GM18870 (cell line): ENCODE measurements around the gene ADAMTSL1.

Experiments used
- ATAC-seq: cut with Tn5 transposase; IDR thresholded peaks from one replicate; pipeline ENCODE4 v1.9.1; 2021; ENCODE audit warnings: moderate library complexity; ENCODE audit not compliant: unreplicated experiment

Gene ADAMTSL1

GRCh38 chr9:18837402-18837801, 363.4 kb downstream of the ADAMTSL1 start:
- no peak for ATAC-seq

GRCh38 chr9:18847576-18848275, 373.8 kb downstream of the ADAMTSL1 start:
- no peak for ATAC-seq

GRCh38 chr9:18848657-18849056, 374.7 kb downstream of the ADAMTSL1 start:
- no peak for ATAC-seq

GRCh38 chr9:18849270-18849669, 375.3 kb downstream of the ADAMTSL1 start:
- ATAC-seq, result no peak

GRCh38 chr9:18849890-18850677, 376.1 kb downstream of the ADAMTSL1 start:
- no peak for ATAC-seq

DNA sequence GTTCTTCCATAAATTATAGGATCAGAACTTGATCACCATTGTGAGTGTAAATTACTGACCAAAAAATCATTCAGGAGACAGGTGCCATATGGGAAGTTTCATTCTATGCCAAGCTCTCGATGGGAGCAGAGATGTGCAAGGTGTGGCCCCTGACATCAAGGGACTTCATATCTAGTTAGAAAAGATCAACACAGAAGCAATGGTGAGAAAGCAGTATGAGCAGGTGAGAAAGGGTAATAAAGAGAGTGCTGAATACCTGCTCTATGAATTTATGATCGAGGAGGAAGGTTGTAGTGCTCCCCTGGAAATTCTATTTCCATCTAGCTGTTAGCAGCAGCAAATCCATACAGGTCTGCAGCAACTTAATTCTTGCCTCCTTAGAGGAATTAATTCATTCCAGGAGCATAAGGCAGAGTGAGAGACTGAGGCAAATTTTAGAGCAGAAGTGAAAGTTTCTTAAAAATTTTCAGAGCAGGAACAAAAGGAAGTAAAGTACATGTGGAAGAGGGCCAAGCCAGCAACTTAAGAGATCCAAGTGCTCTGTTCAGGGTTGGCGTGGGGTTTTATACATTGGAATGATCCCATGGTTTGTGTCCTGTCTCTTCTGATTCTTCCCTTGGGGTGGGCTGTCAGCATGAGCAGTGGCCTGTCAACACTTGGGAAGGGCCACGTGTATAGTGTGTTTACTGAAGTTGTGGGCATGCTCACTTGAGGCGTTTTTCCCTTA, 377.3 kb downstream of the ADAMTSL1 start:
- ATAC-seq, result no peak

DNA sequence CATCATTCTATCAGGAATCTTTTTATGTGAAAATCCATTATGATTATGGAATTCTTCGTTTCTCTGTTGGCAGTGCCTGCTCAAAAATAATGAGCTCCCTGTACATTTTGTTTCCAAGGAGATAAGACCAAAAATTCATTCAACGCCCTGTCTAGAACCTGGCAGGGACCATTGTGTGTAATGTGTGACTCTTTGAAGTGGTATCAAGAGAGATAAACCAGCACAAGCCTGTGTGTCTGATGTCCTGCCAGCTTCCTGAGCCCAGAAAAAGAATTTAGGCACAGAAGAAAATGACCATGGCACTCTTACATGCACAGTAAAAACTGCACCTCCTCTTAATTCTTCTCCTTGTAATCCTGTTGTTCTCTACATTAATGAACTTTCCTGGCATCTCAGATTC, 381.7 kb downstream of the ADAMTSL1 start:
- ATAC-seq, result no peak

DNA sequence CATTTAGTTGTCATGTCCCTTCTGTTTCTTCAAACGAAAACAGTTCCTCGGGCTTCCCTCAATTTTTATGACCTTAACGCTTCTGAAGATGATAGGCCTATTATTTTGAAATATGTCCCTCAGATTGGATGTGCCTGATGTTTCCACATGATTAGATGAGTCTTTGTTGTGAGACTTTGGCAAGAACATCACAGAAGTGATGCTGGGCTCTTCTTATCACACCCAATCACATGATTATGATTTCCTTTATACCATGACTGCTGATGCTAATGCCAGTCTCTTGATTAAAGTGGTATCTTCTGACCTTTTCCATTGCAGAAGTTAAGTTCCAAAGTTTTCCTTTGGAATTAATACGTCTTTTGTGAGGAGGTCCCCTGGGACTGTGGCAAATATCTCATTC, 383.4 kb downstream of the ADAMTSL1 start:
- ATAC-seq, result no peak

- no peak for ATAC-seq
These were observed 383.8 kb downstream of the ADAMTSL1 start for GRCh38 chr9:18857769-18858168.

DNA sequence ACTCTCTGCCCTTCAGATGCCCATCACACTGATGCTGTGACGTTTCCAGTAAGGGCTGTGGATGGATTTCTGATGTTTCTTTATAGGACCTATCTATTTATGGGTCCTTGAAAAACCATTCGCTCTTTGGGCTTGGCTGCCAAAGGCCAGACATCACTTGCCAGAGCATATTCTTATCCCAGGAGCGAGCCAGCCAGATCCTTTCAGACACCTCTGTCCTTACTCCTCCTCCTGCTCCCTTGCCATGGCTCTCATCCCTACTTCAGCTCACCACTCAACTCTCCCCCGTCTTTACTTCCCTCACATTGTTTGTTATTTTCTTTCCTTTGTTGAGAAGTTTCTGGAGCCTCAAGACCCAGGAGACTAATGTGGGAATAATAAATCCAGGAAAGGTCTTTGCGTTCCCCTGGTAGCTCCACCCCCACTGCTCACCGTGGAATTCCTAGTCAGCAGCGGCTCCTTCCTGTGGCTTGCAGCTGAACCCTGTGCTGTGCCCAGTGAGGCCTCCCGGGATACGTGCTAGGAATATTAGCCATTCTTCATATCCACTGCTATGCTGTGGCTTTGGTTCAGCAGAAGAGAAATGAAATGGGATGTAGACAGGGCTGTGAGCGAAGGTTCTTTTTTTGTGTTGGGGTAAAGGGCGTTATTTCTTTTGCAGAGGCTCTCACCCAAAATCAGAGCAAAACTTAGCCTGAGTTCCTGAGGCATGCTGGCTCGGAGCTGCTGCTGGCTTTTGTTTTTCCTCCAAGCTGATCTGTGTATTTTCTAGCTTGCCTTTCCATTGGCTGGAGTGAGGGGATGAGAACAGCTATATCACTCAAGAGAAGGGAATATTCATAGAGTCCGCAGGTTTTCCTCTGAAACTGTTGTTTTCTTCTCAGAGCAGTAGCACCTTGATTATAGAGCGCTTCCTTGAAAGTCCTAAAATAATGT, 387.9 kb downstream of the ADAMTSL1 start:
- no peak for ATAC-seq

- ATAC-seq, result no peak
These were observed 389.8 kb downstream of the ADAMTSL1 start for GRCh38 chr9:18863791-18864190.

- no peak for ATAC-seq
These were observed 390.6 kb downstream of the ADAMTSL1 start for GRCh38 chr9:18864516-18864915.

- no peak for ATAC-seq
These were observed 391.6 kb downstream of the ADAMTSL1 start for GRCh38 chr9:18865542-18865941.

DNA sequence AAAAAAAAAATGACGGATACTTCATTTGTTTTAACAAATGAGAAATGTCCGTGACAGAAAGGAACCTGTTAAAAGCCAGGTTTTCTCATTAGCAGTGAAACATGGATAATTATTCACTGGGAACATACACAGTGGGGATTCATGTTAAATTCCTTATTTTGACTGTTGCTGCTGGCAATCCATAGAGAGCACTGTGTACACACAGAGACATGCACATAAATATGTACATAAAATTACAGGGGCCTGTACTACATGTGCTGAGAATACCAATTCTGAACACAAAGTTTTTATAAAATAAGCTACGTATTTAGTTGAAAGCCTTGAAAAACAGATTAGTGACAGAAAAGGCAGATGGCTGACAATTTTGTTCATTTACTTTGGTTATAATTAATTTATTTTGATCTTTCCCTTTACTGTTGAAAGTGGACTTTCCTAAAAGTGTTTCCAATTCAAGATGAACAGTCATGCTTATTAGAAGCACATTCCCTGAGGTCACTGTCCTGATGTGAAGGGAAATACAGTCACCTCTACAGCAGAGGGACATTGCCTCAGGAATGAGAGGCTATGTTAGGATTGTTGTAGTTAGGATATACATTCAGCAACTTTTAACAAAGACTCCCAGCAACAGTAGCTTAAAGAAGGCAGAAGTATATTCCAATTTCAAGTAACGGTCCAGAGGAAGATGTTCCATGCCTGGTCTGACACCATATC, 392.3 kb downstream of the ADAMTSL1 start:
- ATAC-seq, result no peak

GRCh38 chr9:18869725-18870124, 395.8 kb downstream of the ADAMTSL1 start:
- ATAC-seq, result no peak

DNA sequence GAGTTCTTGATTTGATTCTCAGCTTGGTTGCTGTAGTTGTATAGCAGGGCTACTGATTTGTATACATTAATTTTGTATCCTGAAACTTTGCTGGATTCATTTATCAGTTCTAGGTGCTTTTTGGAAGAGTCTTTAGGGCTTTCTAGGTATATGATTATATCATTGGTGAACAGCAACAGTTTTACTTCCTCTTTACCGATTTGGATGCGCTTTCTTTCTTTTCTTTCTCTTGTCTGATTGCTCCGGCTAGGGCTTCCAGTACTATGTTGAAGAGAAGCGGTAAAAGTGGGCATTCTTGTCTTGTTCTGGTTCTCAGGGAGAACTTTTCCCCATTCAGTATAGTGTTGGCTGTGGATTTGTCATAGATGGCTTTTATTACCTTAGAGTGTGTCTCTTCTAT, 400.1 kb downstream of the ADAMTSL1 start:
- no peak for ATAC-seq

GRCh38 chr9:18874990-18875389, 401.0 kb downstream of the ADAMTSL1 start:
- ATAC-seq, result peak; percentile 81

DNA sequence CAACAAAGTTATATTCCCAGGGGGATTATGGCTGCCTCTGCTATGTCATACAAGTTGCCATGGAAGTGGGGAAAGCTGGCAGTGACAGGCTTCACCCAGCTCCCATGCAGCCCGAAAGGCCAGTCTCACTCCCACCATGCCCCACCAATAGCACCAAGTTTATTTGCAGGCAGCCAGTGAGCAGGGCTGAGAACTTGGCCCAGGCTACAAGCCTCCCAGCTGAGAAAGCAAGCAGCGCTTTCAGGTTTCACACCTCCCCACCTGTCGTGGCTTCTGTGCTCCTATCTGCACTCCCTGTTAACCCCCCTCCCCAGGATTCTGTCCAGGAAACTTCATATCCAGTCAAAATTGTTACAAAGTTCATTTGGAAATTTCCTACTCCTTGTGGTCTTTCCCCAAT, 404.0 kb downstream of the ADAMTSL1 start:
- ATAC-seq, result no peak

DNA sequence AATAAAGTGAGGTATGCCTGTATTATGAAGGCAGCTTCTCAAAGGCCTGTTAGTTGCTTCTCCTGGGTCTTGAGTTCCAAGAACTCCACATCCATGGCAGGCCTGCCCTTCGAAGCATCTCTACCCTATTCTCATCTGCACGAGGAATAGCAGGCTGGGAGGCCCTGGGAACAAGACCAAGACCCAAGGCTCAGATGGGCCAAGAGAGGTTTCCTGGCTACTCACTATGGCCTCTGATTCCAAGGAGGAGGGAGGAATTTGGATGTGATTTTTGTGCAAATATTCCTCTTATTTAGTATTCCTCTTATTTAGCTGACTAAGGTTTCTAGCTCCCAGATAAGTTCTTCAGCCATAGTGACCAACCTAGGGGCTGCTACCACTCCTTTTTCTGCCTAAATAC, 407.8 kb downstream of the ADAMTSL1 start:
- ATAC-seq, result no peak

GRCh38 chr9:18887546-18887945, 413.6 kb downstream of the ADAMTSL1 start:
- no peak for ATAC-seq
